Keratinocyte (primary cell): ENCODE results near the gene CNTRL.

Experiments used
- EZH2 ChIP-seq: IDR thresholded peaks from one replicate; pipeline ENCODE4 v1.6.1; 2012; ENCODE audit warnings: inconsistent platforms, mild to moderate bottlenecking, low read length, moderate library complexity
- TF ChIP-seq, protein P1 (sequence below), 3 experiments: IDR thresholded peaks in 1 of 3; conservative IDR thresholded peaks in 1 of 3; optimal IDR thresholded peaks in 1 of 3; 2 replicates in 2 of 3; 3 replicates in 1 of 3; pipeline versions ENCODE3 to v1.5.1; 2011; ENCODE audit warnings: low read length in 3 of 3, mild to moderate bottlenecking in 3 of 3, moderate library complexity in 2 of 3, control low read depth in 1 of 3, inconsistent platforms in 1 of 3; ENCODE audit not compliant: insufficient read depth in 2 of 3; ENCODE audit errors: extremely low read depth in 1 of 3

DNA sequence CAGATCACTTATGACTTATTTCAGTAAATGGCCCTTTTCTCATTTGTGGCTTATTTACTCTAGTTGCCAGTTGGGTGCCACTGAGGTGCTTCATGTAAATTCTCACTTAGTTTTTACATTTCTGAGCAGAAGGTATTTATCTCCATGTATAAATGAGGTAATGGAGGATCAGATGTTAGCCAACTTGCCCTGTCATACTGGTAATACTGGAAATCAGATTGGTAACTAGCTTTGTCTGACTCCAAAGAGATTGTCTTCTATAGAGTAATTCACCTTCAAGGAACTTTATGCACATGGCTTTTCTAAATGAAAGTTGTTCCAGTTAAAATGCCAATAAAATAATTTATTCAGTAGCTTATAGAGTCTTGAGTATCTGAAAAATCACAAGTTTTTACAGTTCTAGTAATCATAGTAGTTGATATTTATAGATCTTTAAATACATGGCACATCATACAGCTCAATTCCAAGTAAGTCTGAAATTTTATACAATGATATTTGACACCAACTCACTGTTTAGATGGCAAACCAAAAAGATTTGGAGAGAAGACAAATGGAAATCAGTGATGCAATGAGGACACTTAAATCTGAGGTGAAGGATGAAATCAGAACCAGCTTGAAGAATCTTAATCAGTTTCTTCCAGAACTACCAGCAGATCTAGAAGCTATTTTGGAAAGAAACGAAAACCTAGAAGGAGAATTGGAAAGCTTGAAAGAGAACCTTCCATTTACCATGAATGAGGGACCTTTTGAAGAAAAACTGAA is 98.2 kb downstream of the CNTRL start:
- no peak for TF ChIP-seq EZH2
- TF ChIP-seq, protein P1, sequence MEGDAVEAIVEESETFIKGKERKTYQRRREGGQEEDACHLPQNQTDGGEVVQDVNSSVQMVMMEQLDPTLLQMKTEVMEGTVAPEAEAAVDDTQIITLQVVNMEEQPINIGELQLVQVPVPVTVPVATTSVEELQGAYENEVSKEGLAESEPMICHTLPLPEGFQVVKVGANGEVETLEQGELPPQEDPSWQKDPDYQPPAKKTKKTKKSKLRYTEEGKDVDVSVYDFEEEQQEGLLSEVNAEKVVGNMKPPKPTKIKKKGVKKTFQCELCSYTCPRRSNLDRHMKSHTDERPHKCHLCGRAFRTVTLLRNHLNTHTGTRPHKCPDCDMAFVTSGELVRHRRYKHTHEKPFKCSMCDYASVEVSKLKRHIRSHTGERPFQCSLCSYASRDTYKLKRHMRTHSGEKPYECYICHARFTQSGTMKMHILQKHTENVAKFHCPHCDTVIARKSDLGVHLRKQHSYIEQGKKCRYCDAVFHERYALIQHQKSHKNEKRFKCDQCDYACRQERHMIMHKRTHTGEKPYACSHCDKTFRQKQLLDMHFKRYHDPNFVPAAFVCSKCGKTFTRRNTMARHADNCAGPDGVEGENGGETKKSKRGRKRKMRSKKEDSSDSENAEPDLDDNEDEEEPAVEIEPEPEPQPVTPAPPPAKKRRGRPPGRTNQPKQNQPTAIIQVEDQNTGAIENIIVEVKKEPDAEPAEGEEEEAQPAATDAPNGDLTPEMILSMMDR (optimal IDR thresholded peaks at IDR 0.05 in 1 of 3, IDR thresholded peaks at IDR 0.05 in 1 of 3, conservative IDR thresholded peaks at IDR 0.05 in 1 of 3; ENCODE audit: extremely low read depth in 1 of 3, insufficient read depth in 2 of 3, low read length in 3 of 3): no peak
